Forelimb muscle (tissue), 1 donor: Measurements from ENCODE around the gene SGSM1. TPM values are rescaled to one million over a fixed set of nuclear protein-coding genes. Genes with fewer than 3 reads are reported as not detected.

Experiments used
- DNase-seq: peaks from one replicate; pipeline ENCODE4 v3.0.0-alpha.2; 2013; ENCODE audit warnings: low read depth
- polyA plus RNA-seq: library from polyadenylated mRNA; unstranded; fragments of 120-200 nt; gene quantifications from one replicate; pipeline ENCODE4 v1.2.1, GENCODE V29; 2013; ENCODE audit not compliant: insufficient read length

Gene SGSM1
- polyA plus RNA-seq, 1 donor = 0.09 TPM

DNA sequence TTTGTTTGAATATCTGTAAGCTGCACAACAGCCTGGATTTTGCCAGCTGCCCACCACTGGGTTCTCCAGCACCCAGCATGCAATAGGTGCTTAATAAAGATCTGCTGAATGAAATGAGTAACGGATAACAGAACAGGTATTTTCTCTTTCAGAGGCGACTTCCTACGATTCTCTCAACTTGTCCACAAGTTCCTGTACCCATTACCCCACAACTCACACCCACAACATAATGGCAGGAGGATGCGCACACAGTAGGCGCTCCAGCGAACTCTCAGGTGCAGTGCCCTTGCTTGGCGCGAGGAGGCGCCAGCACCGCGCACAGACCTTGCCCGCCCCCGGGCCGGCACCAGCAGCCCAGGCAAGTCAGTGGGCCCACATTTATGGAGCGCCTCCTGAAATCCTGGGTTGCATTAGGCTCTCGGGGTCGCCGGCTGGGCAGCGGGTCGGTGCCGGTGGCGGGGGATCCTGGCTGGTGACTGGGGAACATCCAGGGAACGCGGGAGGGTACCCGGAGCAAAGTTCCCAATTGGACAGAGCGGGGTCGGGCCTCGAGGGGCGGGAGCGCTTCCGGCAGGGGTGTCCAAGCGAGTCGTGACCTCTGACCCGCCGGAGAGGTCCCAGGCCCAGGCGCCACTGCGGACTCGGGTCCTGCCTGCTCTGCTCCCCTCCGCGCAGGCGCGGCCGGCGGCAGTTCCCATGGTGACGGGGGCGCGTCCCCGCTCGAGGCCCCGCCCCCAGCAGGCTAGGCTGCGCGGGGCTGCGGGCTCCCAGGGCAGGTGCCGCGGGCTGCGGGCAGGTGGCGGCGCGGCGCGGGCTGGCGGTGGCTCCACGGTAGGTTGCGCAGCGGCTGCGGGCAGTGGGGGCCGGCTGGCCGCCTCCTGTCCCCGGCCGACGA is 146.2 kb downstream of the SGSM1 start, which contains the start of gene KIAA1671:
KIAA1671 (plus strand) TSS at position 775 of the 895 bp plus-strand sequence. CDS start 75,284 bp downstream, outside the sequence.
- no peak for DNase-seq

DNA sequence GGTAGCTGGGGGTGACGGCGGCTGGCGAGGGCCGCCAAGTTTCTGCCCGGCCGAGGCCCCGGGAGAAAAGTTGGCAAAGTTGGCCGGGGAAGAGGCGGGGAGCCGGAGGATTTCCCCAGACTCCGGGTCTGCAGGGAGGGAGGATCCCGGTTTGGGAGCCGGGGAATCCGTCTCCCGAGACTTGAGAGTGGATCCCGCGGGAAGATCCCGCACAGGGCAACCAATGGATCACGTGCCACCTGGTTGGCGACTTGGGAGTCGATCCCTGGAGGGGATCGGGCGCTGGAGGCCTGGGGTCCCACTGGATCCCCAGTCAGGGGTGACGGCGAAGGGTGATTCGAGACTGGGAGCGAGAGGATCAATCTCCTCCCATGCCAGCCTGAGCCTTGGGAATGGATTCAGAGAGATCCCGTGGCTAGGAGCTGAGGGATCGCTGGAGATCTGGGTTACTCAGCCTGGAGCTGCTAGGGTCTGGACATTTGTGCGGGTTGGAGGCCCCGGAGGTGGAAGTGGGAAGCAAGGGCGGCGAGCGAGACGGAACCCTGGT is 146.9 kb downstream of the SGSM1 start:
- no peak for DNase-seq

DNA sequence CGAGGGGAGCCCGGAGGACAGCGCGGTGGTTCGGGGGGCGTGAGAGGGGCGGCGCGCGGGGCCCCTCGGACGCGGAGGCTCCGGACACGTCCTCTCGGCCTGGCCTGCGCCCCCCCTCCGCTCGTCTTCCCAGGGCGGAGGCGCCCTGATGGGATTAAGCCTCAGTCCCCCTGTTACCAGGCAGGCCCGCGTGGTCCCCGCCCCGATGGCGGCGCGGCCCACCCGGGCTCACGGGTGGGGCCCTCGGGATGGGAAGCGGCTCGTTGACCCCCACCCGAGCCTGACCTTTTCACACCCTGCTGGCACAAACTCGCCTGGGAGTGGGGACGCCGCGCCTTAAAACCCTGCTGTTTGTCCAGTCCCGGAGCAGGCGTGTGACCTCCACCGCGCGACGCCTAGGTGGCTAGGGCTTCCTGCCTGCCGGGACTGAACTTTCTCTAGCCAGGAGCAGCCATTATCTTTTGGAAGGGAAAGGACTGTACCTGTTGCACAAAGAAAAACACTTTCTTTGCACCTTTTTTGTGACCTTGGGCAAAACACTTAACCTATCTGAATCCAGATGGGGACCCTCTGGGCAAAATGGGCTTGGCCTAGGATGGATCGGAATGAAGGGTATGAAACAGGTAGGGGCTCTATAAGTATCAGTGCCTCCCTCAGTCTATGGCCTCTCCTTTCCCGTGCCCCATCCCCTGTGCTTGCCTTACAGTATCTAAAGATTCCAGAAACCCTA is 147.5 kb downstream of the SGSM1 start:
- no peak for DNase-seq

DNA sequence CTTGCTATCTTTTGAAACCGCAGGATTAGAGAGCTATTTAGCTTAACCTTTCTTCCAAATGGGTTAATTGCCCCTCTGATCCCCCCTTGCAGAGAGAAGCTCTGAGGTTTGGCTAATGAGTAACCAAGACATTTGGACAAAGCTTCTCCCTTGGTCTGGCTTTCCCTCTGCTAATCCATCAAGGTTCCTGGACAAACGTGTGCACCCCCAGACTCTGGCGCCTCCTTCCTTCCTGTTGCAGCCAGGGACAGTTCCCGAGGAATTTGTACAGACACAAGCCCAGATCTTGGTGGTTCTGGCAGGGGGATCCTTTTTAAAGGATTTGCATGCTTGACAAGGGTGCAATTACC is 148.1 kb downstream of the SGSM1 start:
- no peak for DNase-seq

DNA sequence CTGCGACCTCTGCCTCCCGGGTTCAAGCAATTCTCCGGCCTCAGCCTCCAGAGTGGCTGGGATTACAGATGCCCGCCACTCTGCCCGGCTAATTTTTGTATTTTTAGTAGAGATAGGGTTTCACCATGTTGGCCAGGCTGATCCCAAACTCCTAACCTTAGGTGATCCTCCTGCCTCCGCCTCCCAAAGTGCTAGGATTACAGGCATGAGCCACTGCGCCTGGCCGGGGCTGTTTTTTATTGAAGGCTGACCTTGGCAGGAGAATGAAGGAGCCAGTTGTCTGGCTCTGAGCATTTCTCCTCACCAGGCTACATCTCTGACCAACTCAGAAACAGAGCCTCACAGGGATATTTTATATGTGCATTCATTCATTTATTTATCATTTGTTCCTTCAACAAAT is 148.8 kb downstream of the SGSM1 start:
- no peak for DNase-seq

DNA sequence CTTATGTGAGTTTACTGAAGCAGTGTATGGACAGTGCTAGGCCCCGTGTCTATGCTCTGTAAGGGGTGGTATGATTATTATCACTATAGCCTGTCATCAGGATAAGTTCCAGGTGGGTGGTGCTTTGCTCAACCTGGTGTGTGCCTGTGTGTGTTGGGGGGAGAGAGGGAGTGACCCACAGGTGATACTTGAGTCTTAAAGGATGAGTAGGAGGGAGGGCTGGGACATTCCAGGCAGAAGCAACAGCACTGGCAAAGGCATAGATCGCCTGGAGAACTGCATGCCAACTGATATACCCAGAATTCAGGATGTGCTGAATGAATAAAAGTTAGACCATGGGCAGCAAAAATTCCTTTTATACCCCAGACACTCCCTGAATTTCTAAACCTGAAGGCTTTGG is 151.0 kb downstream of the SGSM1 start:
- no peak for DNase-seq

DNA sequence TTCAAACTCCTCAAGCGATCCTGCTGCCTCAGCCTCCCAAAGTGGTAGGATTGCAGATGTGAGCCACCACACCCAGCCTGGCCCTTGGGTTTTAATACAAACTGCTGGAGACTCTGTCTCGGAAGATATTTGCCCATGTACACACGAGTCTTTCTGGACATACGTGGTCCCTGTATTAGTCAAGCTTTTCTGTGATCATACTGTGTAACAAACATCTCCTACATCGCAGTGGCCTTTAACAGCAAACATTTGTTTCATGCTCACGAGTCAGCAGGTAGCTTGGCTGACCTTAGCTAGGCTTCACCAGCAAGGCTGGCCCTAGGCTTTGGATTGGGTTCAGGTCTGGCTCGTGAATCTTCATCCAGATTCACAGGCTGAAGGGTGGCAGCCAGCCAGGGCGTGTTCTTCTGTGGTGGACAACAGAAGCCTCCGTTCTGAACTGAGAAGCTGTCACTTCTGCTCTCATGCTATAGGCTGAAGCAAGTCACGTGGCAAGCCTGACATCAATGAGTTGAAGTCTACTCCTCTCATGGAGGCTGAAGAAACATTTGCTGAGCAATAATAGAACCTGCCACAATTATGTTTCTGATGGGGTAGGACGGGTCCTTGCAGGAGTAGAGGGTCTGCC is 155.3 kb downstream of the SGSM1 start:
- no peak for DNase-seq

DNA sequence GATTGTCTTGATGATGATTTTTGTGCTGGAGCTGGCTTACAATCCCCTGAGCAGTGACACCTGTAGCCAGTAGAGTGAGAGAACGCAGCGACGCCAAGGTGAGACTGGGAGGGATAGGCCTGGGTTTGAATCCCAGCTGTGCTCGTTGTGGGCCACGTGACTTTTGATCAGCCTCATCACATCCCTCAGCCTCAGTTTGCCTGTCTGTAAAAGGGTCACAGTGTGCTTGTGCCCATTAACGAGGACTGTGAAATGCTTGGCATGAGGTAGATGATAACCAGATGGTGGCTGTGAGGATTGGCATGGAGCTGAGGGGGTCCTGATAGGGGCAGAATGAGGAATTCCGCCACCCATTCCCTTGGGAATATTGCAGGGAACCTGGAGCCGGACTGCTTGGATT is 156.1 kb downstream of the SGSM1 start:
- DNase-seq = no peak

DNA sequence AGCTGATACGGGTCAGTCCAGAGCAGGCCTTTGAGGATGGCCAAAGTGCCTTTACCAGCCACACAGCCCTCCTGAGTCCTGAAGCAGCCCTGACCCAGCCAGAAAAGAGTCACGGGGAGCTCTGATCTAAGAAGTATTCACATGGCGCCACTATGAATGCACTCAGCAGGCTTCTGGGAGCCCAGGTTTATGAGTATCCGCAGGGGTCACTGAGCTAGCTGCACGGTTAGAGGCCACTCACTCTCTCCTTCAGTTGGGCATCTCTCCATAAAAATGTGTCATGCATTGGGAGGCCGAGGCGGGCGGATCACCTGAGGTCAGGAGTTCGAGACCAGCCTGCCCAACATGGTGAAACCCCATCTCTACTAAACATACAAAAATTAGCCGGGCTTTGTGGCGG is 156.8 kb downstream of the SGSM1 start:
- DNase-seq = no peak

DNA sequence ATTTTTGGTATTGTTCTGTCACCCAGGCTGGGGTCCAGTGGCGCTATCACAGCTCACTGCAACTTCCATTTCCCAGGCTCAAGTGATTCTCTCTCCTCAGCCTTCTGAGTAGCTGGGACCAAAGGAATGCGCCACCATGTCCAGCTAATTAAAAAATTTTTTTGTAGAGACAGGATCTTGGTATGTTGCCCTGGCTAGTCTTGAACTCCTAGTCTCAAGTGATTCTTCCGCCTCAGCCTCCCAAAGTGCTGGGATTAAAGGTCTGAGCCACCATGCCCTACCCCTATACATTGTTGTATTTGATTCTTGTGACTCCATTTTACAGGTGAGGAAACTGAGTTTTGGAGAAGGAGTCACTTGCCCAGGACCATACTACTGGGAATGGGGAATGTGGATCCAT is 158.4 kb downstream of the SGSM1 start:
- no peak for DNase-seq

DNA sequence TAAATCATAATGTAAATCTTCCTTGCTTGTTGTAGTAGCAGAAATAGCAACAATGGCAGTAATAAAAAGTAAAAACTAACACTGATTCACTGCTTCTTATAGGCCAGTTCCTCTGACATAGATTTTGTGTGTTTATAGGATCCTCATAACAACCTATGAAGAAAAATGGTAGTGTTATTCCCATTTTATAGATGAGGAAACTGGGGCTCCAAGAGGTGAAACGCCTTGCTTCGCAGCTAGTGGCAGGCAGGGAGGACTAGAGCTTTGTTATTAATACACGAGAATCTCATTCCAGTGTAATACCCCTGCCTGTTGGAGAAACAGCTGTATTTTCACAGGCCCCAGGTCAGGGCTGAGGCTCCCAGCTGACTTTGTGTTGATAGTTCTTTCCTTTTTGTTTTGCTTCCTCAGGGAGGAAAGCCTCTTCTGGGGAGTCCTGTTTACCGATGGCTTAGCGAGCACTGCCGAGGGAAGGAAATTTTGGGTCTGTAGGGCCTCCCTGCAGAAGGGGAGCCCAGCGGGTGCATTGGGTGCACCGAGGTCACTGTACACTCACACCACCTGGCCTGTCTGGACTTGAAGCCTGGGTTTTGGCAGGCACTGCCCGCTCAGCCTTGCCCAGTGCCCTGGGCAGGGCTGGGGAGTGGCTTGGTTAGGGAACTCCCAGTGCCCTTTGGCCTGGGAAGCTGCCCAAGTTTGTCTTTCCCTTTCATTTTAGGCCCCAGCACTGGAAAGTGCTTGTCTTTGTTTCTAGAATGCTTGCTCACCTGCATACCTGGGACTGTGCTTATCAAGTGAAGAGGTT is 160.0 kb downstream of the SGSM1 start:
- DNase-seq = no peak

DNA sequence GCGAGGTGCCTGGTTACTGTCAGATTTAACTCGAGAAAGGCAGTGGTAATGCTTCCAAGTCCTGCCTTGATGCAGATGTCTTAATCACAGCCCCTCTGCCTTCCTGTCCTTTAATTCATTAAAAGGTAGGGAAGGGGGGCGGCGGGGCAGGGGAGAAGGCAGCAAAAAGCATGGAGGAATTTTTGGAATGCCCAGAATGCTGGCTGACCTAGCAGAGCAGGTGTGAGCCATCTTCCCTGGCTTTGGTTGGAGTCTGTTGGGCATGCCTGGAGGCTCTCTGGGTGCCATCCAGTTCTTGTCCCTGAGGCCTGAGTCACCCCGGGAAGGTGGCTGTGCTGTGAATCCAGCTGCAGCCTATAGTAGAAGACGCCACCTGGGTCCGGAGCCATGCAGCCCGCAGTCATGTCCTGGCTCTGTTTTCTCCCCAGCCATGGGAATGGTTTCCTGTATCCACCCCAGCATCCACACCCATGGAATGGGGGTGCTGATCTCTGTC is 162.1 kb downstream of the SGSM1 start:
- DNase-seq = no peak

DNA sequence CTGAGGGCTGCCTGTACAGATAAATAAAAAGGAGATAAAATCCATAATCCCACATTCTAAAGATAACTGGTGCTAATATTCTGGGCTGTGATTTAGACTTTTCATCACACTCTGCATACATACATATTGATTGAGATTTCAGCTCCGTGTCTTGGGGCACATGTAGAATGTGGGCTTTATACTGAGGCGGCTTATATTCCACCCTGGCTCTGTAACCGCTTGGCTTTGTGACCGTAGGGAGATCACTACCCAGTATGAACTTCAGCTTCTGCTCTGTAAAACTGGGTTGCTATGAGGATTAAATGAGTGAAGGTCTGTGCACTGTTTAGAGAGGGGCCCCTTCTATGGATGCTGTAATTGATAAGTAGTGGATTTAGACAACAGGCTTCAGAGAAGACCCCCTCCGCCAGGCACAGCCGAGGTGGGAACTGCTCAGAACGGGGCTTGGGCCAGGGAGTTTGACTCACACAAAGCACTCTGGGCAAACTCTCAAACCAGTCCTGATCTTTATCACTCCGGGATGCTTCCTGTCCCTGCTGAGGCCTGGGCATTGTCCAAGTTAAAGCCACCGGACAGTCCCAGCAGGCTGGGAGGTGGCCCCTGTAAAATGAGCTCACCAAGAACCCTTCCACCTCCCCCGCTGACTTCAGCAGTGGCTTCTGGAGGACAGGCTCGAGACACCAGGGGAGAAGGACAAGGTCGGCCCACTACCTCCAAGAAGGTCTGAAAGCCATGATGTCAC is 163.7 kb downstream of the SGSM1 start:
- no peak for DNase-seq

DNA sequence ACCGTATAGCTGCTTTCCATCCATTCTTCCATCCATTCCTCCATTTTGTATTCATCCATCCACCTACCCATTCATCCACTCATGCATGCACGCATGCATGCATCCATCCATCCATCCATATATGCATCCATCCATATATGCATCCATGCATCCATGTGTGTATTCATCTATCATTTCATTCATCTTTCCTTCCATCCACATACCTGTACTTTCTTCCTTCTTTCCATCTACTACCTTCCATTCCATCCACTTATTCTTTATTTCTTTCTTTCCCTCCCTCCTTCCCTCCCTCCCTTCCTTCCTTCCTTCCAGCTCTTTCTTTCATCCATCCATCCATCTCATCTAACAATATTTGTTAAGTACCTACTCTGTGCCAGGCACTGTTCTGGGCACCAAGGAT is 166.4 kb downstream of the SGSM1 start:
- DNase-seq = no peak

DNA sequence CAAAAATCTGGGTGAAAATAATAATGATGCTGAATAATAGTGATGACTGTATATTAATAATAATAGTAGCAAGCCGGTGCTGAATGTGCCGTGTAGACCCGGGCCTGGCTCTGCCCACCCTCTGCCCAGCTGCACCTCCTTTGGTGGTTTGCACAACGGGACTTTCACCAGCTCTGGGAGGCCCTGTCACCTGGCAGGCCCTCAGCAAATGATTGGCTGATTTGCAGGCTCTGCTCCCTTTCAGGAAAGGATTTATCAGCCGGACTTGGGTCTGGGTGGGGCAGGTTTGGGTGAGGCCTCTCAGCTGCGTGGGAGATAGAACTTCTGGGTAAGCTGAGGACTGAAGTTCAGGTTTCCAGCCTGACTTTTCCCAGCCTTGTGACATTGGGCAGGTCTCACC is 167.9 kb downstream of the SGSM1 start:
- DNase-seq = no peak

DNA sequence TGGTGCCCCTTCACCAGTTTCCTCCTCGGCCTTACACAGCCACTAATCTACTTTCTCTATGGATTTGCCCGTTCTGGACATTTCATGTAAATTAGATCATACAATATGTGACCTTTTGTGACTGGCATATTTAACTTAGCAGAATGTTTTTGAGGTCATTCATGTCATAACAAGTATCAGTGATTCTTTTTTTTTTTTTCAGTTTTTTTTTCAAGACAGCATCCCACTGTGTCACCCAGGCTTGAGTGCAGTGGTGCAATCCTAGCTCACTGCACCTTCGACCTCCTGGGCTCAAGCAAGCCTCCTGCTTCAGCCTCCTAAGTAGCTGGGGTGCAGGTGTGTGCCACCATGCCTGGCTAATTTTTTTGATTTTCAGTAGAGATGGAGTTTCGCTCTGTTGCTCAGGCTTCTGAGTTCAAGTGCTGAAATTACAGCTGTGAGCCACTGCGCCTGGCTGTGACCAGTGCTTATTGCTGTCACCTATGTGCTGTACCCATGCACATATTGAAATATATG is 169.2 kb downstream of the SGSM1 start:
- DNase-seq = no peak

DNA sequence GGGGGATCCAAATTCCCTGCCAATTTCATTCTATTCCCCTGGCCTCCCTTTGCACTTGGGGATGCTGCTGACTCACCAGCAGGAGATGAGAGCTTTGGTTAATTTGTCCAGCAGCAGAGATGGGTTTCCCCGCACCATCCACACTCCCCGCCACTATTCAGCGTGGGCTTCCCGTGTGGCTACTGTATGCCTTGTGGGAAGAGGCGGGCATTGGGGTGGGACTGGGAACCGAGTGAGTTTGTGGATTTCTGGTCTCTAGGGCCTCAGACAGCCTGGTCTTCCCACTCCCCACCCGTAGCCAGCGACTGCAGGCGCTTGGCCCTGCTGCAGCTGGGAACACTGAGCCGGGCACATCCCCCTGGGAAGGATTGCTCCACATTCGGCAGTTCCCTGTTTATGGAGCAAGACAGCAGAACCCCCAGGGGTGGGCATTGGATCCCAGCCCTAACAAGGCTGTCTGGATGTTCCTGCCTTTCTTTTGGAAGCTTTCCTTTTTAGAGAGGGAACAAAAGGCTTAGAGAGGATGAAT is 169.9 kb downstream of the SGSM1 start:
- DNase-seq = no peak

DNA sequence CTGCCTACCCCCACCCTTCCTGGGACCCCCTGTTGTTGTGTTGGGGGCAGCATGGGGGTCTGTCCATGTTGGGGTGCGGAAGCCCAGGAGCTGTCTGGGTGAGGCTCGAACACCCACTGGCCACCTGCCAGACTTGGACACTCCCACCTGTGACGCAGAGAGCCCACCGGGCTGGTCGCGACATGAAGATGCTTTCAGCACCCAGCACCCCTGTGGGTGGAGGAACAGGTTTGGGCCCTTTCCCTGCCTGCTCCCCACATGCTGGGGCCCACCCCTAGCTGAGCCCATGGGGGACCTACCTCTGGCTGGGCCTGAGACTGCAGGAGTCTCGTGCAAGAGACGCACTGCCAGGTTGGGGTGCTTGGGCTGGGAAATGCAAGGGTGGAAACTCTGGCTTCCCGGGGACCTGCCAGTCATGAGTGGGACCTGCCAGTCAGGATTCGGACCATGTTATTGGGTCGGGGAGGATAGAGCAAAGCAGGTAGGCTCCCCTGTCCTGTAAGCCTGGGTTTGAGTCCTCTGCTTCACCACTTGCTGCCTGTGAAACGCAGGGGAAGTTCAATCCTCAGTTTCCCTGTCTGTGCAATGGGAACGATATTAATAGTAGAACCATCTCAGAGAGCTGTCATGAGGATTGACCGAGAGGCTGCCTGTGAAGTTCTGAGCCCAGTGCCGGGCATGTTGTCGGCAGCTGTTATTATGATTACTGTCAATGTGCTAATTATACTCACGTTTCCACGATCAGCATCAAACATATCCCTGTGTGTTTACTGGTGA is 170.6 kb downstream of the SGSM1 start:
- no peak for DNase-seq
